GM18505 (cell line): ENCODE measurements around the gene NCKAP5L.
"Not testable (repeated sequence)": the region's sequence is repeated elsewhere in the genome, so short reads cannot be mapped to it uniquely, and the experiment has no call there.

Source experiments
- ATAC-seq: cut with Tn5 transposase; IDR thresholded peaks from one replicate; pipeline ENCODE4 v1.9.1; 2021; ENCODE audit not compliant: unreplicated experiment
- POLR2A ChIP-seq: IDR thresholded peaks from 4 replicates; pipeline ENCODE4 v1.6.1; 2011; ENCODE audit warnings: borderline replicate concordance; ENCODE audit not compliant: insufficient read depth, insufficient read length; ENCODE audit errors: extremely low read depth

NCKAP5L gene

GRCh38 chr12:49794021-49794420 is 34.2 kb downstream of the NCKAP5L start:
- ATAC-seq: no peak

GRCh38 chr12:49793620-49794019 is 34.6 kb downstream of the NCKAP5L start:
- no peak for TF ChIP-seq POLR2A
- ATAC-seq: no peak

More at GRCh38 chr12:49794021-49794420, 34.2 kb downstream of the NCKAP5L start:
- TF ChIP-seq POLR2A: no peak

- no peak for TF ChIP-seq POLR2A
- ATAC-seq: no peak
Measured at GRCh38 chr12:49792976-49793580, 35.1 kb downstream of the NCKAP5L start.

GRCh38 chr12:49792181-49792970 is 35.8 kb downstream of the NCKAP5L start:
- no peak for ATAC-seq
- no peak for TF ChIP-seq POLR2A

- no peak for ATAC-seq
- TF ChIP-seq POLR2A: no peak
Measured at GRCh38 chr12:49791700-49792099, 36.5 kb downstream of the NCKAP5L start.

- no peak for TF ChIP-seq POLR2A
- ATAC-seq: no peak
Measured at GRCh38 chr12:49790741-49791555, 37.3 kb downstream of the NCKAP5L start.

- no peak for ATAC-seq
- TF ChIP-seq POLR2A: no peak
Measured at GRCh38 chr12:49789992-49790391, 38.2 kb downstream of the NCKAP5L start.

GRCh38 chr12:49787672-49788071 is 40.5 kb downstream of the NCKAP5L start:
- ATAC-seq: no peak
- TF ChIP-seq POLR2A: no peak

- ATAC-seq: no peak
- TF ChIP-seq POLR2A: no peak
Measured at GRCh38 chr12:49784756-49785409, 43.3 kb downstream of the NCKAP5L start.

- TF ChIP-seq POLR2A: no peak
- ATAC-seq: no peak
Measured at GRCh38 chr12:49783917-49784676, 44.1 kb downstream of the NCKAP5L start.

- not testable (repeated sequence) for ATAC-seq
Measured at GRCh38 chr12:49780914-49781313, 47.3 kb downstream of the NCKAP5L start.

GRCh38 chr12:49779581-49779980 is 48.6 kb downstream of the NCKAP5L start:
- ATAC-seq: no peak
- TF ChIP-seq POLR2A: no peak
